Stimulated activated CD4-positive, alpha-beta T cell treated with anti-CD3 and anti-CD28 coated beads, TNF-alpha, amount 100 ng/mL, for 24 hours (primary cell): ENCODE results near the gene SPATS2L.

ENCODE experiments used
- DNase-seq, 3 experiments: peaks; one replicate each; pipeline ENCODE4 v3.0.0-alpha.2; 2020; ENCODE audit warnings: low read depth in 3 of 3

SPATS2L gene

GRCh38 chr2:200411831-200412230, 105.3 kb downstream of the SPATS2L start:
- DNase-seq = no peak

GRCh38 chr2:200414367-200414766, 107.9 kb downstream of the SPATS2L start:
- no peak for DNase-seq

- no peak for DNase-seq
These were observed 109.0 kb downstream of the SPATS2L start for GRCh38 chr2:200415455-200415854.

- DNase-seq = no peak
These were observed 110.4 kb downstream of the SPATS2L start for GRCh38 chr2:200416878-200417277.

- no peak for DNase-seq
These were observed 110.9 kb downstream of the SPATS2L start for GRCh38 chr2:200417366-200417765.

- DNase-seq = no peak
These were observed 111.9 kb downstream of the SPATS2L start for GRCh38 chr2:200418399-200418798.

- no peak for DNase-seq
These were observed 112.8 kb downstream of the SPATS2L start for GRCh38 chr2:200419325-200419724.

GRCh38 chr2:200421270-200421669, 114.8 kb downstream of the SPATS2L start:
- DNase-seq = no peak

GRCh38 chr2:200422071-200422470, 115.6 kb downstream of the SPATS2L start:
- no peak for DNase-seq

GRCh38 chr2:200422532-200423261, 116.2 kb downstream of the SPATS2L start:
- DNase-seq = no peak

- DNase-seq = no peak
These were observed 117.0 kb downstream of the SPATS2L start for GRCh38 chr2:200423541-200423940.

- no peak for DNase-seq
These were observed 118.7 kb downstream of the SPATS2L start for GRCh38 chr2:200425026-200425821.

GRCh38 chr2:200426754-200427153, 120.3 kb downstream of the SPATS2L start:
- no peak for DNase-seq

GRCh38 chr2:200428961-200429665, 122.6 kb downstream of the SPATS2L start:
- no peak for DNase-seq

- DNase-seq = no peak
These were observed 123.5 kb downstream of the SPATS2L start for GRCh38 chr2:200430017-200430416.

- DNase-seq = no peak
These were observed 125.7 kb downstream of the SPATS2L start for GRCh38 chr2:200431996-200432705.

GRCh38 chr2:200435379-200435778, 128.9 kb downstream of the SPATS2L start:
- DNase-seq = no peak

GRCh38 chr2:200438251-200438650, 131.8 kb downstream of the SPATS2L start:
- DNase-seq = no peak

- DNase-seq = no peak
These were observed 132.4 kb downstream of the SPATS2L start for GRCh38 chr2:200438846-200439245.

- no peak for DNase-seq
These were observed 133.5 kb downstream of the SPATS2L start for GRCh38 chr2:200439981-200440380.

- no peak for DNase-seq
These were observed 136.0 kb downstream of the SPATS2L start for GRCh38 chr2:200442471-200442870.

- DNase-seq = no peak
These were observed 136.9 kb downstream of the SPATS2L start for GRCh38 chr2:200443376-200443775.
